KMS-11 (cell line): Measurements from ENCODE around the gene SP3.

Experiments used
- H2AFZ ChIP-seq: fragments of 200-600 bp; sonication (generic); 2 replicates; pipeline ENCODE4 v1.6.1; 2016; ENCODE audit warnings: antibody characterized with exemption, mixed run types, low read depth
- H3K27ac ChIP-seq: fragments of 200-600 bp; sonication (generic); 2 replicates; pipeline ENCODE4 v1.6.1; 2016; ENCODE audit warnings: mild to moderate bottlenecking, mixed run types
- H3K27me3 ChIP-seq: fragments of 200-600 bp; sonication (generic); 2 replicates; pipeline ENCODE4 v1.6.1; 2017; ENCODE audit warnings: mild to moderate bottlenecking, low read depth, mixed run types, moderate library complexity; ENCODE audit not compliant: insufficient read depth
- H3K36me3 ChIP-seq: fragments of 200-600 bp; sonication (generic); 2 replicates; pipeline ENCODE4 v1.6.1; 2017; ENCODE audit warnings: mild to moderate bottlenecking, mixed run types; ENCODE audit not compliant: insufficient read depth
- H3K4me1 ChIP-seq: fragments of 200-600 bp; sonication (generic); 2 replicates; pipeline ENCODE4 v1.6.1; 2016; ENCODE audit warnings: mild to moderate bottlenecking, low read depth, mixed run types; ENCODE audit not compliant: poor library complexity, severe bottlenecking
- H3K4me2 ChIP-seq: fragments of 200-600 bp; sonication (generic); 2 replicates; pipeline ENCODE4 v1.7.0; 2016; ENCODE audit warnings: mild to moderate bottlenecking, mixed run types
- H3K4me3 ChIP-seq: fragments of 200-600 bp; sonication (generic); IDR thresholded peaks from 2 replicates; pipeline ENCODE4 v1.6.1; 2017; ENCODE audit warnings: low read depth, low read length, mixed read lengths; ENCODE audit not compliant: insufficient read depth
- H3K79me2 ChIP-seq: fragments of 200-600 bp; sonication (generic); 2 replicates; pipeline ENCODE4 v1.6.1; 2016; ENCODE audit warnings: low read depth, mixed run types; ENCODE audit not compliant: insufficient read depth
- H3K9ac ChIP-seq: fragments of 200-600 bp; sonication (generic); 2 replicates; pipeline ENCODE4 v1.6.1; 2016; ENCODE audit warnings: mild to moderate bottlenecking, mixed run types
- H4K20me1 ChIP-seq: fragments of 200-600 bp; sonication (generic); 2 replicates; pipeline ENCODE4 v1.6.1; 2016; ENCODE audit warnings: mild to moderate bottlenecking, mixed run types; ENCODE audit not compliant: insufficient read depth
- CTCF ChIP-seq: fragments of 200-600 bp; sonication (generic); conservative IDR thresholded peaks from 2 replicates; pipeline ENCODE4 v1.6.1; 2017; ENCODE audit warnings: low read depth, mild to moderate bottlenecking, antibody characterized with exemption, low read length, moderate library complexity, mixed read lengths

SP3 gene

GRCh38 chr2:173948842-173949241 lies 16.3 kb downstream of the SP3 start:
- H3K4me3 ChIP-seq = no peak overlapping the region
- H4K20me1 ChIP-seq = peaks cover 44% of the 10 kb centered on the region; the same call in 1 of the 2 replicates
- no peak for TF ChIP-seq CTCF

GRCh38 chr2:173948198-173948597 lies 17.0 kb downstream of the SP3 start:
- H3K79me2 ChIP-seq = peaks cover 100% of the 10 kb centered on the region
- no peak overlapping the region for H3K9ac ChIP-seq
- no peaks in the 10 kb centered on the region for H3K27me3 ChIP-seq
- TF ChIP-seq CTCF = no peak
- H3K36me3 ChIP-seq = 0 out of 2 replicates have a peak, but pooled peaks cover 4% of the 10 kb centered on the region
- H3K4me3 ChIP-seq = no peak overlapping the region
- peaks cover 51% of the 10 kb centered on the region for H4K20me1 ChIP-seq
- no peak overlapping the region for H3K27ac ChIP-seq
- H3K4me1 ChIP-seq = peaks cover 21% of the 10 kb centered on the region
- H2AFZ ChIP-seq = no peak overlapping the region
- H3K4me2 ChIP-seq = no peak overlapping the region

More at GRCh38 chr2:173948842-173949241, 16.3 kb downstream of the SP3 start:
- H3K4me1 ChIP-seq = peaks cover 14% of the 10 kb centered on the region
- H3K36me3 ChIP-seq = peaks cover 4% of the 10 kb centered on the region; the same call in 1 of the 2 replicates
- no peak overlapping the region for H3K4me2 ChIP-seq
- H2AFZ ChIP-seq = no peak overlapping the region
- peaks cover 100% of the 10 kb centered on the region for H3K79me2 ChIP-seq
- H3K9ac ChIP-seq = no peak overlapping the region
- H3K27ac ChIP-seq = no peak overlapping the region
- H3K27me3 ChIP-seq = no peaks in the 10 kb centered on the region

GRCh38 chr2:173947131-173947530 lies 18.0 kb downstream of the SP3 start:
- TF ChIP-seq CTCF = no peak
- Histone ChIP-seq H3K4me1 (peaks cover 31% of the 10 kb centered on the region), H4K20me1 (peaks cover 56% of the 10 kb centered on the region), H2AFZ (no peak overlapping the region), H3K79me2 (peaks cover 100% of the 10 kb centered on the region), H3K4me3 (no peak overlapping the region), H3K36me3 (0 out of 2 replicates have a peak, but pooled peaks cover 4% of the 10 kb centered on the region), H3K9ac (no peak overlapping the region), H3K27ac (no peak overlapping the region), H3K4me2 (no peak overlapping the region), H3K27me3 (no peaks in the 10 kb centered on the region)

GRCh38 chr2:173943738-173944137 lies 21.4 kb downstream of the SP3 start:
- Histone ChIP-seq H3K4me1 (peaks cover 52% of the 10 kb centered on the region), H3K4me3 (no peak overlapping the region), H3K36me3 (no peaks in the 10 kb centered on the region), H3K9ac (no peak overlapping the region), H3K79me2 (peaks cover 99% of the 10 kb centered on the region), H4K20me1 (peaks cover 65% of the 10 kb centered on the region), H2AFZ (no peak overlapping the region), H3K27ac (no peak overlapping the region), H3K27me3 (no peaks in the 10 kb centered on the region), H3K4me2 (no peak overlapping the region)
- no peak for TF ChIP-seq CTCF
